ENCODE measurements around the gene B9D1.

B9D1 gene

DNA sequence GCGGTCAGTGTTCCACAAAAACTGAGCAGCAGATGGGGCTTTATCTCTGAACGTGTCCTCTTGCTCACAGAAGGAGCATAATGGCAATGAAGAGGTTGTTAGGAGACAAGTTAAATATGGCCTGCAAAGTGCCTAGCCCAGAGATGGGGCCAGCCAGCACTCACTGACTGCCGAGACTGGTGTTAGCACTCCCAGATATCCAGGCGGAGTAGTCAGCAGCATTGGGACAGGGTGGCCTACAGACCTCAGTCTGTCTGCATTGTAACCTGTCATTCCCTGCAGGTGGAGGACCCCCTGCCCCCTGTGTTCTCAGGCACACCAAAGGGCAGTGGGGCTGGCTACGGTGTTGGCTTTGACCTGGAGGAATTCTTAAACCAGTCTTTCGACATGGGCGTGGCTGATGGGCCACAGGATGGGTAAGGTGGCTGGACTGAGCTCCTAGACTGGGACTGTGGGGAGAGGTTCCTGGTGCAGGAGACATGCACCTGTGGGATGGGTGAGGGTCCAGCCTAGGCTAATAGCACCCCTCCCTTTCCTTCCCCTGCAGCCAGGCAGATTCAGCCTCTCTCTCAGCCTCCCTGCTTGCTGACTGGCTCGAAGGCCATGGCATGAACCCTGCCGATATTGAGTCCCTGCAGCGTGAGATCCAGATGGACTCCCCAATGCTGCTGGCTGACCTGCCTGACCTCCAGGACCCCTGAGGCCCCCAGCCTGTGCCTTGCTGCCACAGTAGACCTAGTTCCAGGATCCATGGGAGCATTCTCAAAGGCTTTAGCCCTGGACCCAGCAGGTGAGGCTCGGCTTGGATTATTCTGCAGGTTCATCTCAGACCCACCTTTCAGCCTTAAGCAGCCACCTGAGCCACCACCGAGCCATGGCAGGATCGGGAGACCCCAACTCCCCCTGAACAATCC is 20.3 kb upstream of the B9D1 start:
- POLR2A ChIA-PET = no interaction called here
- DNase-seq (ENCODE audit: low read depth, low spot score) = no peak
- TF ChIP-seq, protein P1, sequence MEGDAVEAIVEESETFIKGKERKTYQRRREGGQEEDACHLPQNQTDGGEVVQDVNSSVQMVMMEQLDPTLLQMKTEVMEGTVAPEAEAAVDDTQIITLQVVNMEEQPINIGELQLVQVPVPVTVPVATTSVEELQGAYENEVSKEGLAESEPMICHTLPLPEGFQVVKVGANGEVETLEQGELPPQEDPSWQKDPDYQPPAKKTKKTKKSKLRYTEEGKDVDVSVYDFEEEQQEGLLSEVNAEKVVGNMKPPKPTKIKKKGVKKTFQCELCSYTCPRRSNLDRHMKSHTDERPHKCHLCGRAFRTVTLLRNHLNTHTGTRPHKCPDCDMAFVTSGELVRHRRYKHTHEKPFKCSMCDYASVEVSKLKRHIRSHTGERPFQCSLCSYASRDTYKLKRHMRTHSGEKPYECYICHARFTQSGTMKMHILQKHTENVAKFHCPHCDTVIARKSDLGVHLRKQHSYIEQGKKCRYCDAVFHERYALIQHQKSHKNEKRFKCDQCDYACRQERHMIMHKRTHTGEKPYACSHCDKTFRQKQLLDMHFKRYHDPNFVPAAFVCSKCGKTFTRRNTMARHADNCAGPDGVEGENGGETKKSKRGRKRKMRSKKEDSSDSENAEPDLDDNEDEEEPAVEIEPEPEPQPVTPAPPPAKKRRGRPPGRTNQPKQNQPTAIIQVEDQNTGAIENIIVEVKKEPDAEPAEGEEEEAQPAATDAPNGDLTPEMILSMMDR (IDR thresholded peaks at IDR 0.05; ENCODE audit: insufficient read depth, low read length, missing control alignments) = no peak

DNA sequence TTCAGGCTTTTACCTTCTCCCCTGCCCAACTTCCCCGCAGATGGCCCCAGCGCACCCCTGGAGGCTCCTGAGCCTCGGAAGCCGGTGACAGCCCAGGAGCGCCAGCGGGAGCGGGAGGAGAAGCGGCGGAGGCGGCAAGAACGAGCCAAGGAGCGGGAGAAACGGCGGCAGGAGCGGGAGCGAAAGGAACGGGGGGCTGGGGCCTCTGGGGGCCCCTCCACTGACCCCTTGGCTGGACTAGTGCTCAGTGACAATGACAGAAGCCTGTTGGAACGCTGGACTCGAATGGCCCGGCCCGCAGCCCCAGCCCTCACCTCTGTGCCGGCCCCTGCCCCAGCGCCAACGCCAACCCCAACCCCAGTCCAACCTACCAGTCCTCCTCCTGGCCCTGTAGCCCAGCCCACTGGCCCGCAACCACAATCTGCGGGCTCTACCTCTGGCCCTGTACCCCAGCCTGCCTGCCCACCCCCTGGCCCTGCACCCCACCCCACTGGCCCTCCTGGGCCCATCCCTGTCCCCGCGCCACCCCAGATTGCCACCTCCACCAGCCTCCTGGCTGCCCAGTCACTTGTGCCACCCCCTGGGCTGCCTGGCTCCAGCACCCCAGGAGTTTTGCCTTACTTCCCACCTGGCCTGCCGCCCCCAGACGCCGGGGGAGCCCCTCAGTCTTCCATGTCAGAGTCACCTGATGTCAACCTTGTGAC is 19.4 kb upstream of the B9D1 start:
- POLR2A ChIA-PET = no interaction called here
- DNase-seq (ENCODE audit: low read depth, low spot score) = no peak
- CTCF ChIA-PET = interaction anchor here (1.0 kb wide), 1 partner anchor 19 kb away, joined by 3 read pairs; the partner anchor contains the start of gene B9D1
- TF ChIP-seq, protein P1 (IDR thresholded peaks at IDR 0.05; ENCODE audit: insufficient read depth, low read length, missing control alignments) = no peak
- H3K4me3 ChIP-seq (ENCODE audit: low read depth, low read length) = no peak overlapping the region

More for the DNA sequence above, 20.3 kb upstream of the B9D1 start:
- CTCF ChIA-PET = interaction anchor here (0.6 to 2.6 kb wide), 3 partner anchors 20 to 65 kb away, joined by 3 to 12 read pairs (median 3); partner anchors contain the start of gene B9D1
- H3K4me3 ChIP-seq (ENCODE audit: low read depth, low read length) = no peak overlapping the region

DNA sequence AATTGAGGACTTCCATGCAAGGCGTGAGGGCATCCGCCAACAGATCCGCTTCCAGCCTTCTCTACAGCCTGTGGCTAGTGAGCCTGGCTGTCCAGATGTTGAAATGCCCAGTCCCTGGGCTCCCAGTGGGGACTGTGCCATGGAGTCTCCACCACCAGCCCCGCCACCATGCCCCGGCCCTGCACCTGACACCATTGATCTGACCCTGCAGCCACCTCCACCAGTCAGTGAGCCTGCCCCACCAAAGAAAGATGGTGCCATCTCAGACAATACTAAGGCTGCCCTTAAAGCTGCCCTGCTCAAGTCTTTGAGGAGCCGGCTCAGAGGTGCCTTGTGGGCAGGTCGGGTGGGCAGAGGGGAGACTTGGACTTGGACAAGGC is 18.8 kb upstream of the B9D1 start:
- H3K4me3 ChIP-seq (ENCODE audit: low read depth, low read length) = no peak overlapping the region
- ChIA-PET CTCF (interaction anchor here (1.5 to 4.4 kb wide), 2 partner anchors 19 to 66 kb away, joined by 7 to 42 read pairs; partner anchors contain the start of gene B9D1), POLR2A (no interaction called here)
- no peak for DNase-seq (ENCODE audit: low read depth, low spot score)
- TF ChIP-seq, protein P1 (IDR thresholded peaks at IDR 0.05; ENCODE audit: insufficient read depth, low read length, missing control alignments) = no peak

- DNase-seq (ENCODE audit: low read depth, low spot score) = no peak
- ChIA-PET POLR2A (no interaction called here), CTCF (interaction anchor here (1.5 to 4.4 kb wide), 3 partner anchors 15 to 66 kb away, joined by 7 to 42 read pairs (median 7); partner anchors contain the start of gene B9D1)
- no peak overlapping the region for H3K4me3 ChIP-seq (ENCODE audit: low read depth, low read length)
- TF ChIP-seq, protein P1 (IDR thresholded peaks at IDR 0.05; ENCODE audit: insufficient read depth, low read length, missing control alignments) = no peak
Measured at GRCh38 chr17:19380481-19381301, 18.2 kb upstream of the B9D1 start.

DNA sequence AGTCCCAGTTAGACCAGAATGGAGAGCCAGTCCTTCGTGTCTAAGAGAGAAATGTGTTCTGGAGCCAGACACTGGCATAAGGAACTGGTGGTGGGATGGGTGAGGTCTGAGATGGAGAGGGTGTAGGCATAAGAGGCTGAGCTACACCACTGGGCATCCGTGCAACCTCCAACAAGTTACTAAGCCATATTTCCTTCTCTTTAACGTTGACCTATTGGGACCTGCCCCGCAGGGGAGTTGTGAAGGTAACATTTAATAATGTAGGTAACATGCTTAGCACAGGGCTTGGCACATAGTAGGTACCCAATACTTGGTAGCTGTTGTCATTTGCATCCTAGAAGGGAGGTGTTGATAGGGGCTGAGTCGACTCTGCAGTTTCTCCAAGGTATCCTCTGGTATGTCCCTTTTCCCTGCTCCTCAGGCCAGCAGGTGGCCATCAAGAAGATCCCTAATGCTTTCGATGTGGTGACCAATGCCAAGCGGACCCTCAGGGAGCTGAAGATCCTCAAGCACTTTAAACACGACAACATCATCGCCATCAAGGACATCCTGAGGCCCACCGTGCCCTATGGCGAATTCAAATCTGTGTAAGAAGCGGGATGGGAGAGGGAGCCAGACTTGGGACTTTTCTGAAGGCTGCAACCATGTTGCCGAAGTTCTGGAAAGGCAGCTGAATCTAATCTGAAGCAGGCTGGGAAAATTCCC is 17.0 kb upstream of the B9D1 start:
- TF ChIP-seq, protein P1 (IDR thresholded peaks at IDR 0.05; ENCODE audit: insufficient read depth, low read length, missing control alignments) = no peak
- ChIA-PET POLR2A (interaction anchor here (2.5 kb wide), 1 partner anchor 8 kb away, joined by 39 read pairs; the partner anchor contains the start of gene MFAP4), CTCF (interaction anchor here (1.1 to 4.4 kb wide), 5 partner anchors 9 to 68 kb away, joined by 3 to 42 read pairs (median 7); partner anchors contain the start of gene B9D1)
- no peak for DNase-seq (ENCODE audit: low read depth, low spot score)
- H3K4me3 ChIP-seq (ENCODE audit: low read depth, low read length) = peak overlapping the region; percentile 86
